Neural progenitor cell (in vitro differentiated cells): Measurements from ENCODE around the gene SBDS.

Source experiments
- CTCF ChIP-seq: fragments of 200-600 bp; sonication (generic); IDR thresholded peaks from 2 replicates; pipeline ENCODE4 v1.5.1; 2017; ENCODE audit warnings: antibody characterized with exemption, mild to moderate bottlenecking
- EZH2 ChIP-seq: fragments of 200-600 bp; sonication (generic); IDR thresholded peaks from 2 replicates; pipeline ENCODE4 v1.6.1; 2017; ENCODE audit warnings: antibody characterized with exemption, mild to moderate bottlenecking, moderate library complexity

GRCh38 chr7:67019562-67020390 lies 24.4 kb upstream of the SBDS start:
- no peak for TF ChIP-seq CTCF
- TF ChIP-seq EZH2, result no peak
